Activated naive CD8-positive, alpha-beta T cell treated with anti-CD3 and anti-CD28 coated beads for 36 hours (primary cell): ENCODE measurements around the gene PCSK6. TPM values are rescaled to one million over a fixed set of nuclear protein-coding genes. Genes with fewer than 3 reads are reported as not detected.

ENCODE experiments used
- DNase-seq: peaks from one replicate; pipeline ENCODE4 v3.0.0; 2021
- H3K27ac Mint-ChIP-seq: one replicate; pipeline ENCODE4 v1.8.0; 2022; ENCODE audit warnings: mild to moderate bottlenecking, moderate library complexity, mixed read lengths
- H3K27me3 Mint-ChIP-seq: one replicate; pipeline ENCODE4 v1.8.0; 2022; ENCODE audit warnings: mild to moderate bottlenecking, mixed read lengths
- H3K36me3 Mint-ChIP-seq: one replicate; pipeline ENCODE4 v1.8.0; 2021; ENCODE audit warnings: mild to moderate bottlenecking, mixed read lengths
- H3K4me1 Mint-ChIP-seq: one replicate; pipeline ENCODE4 v1.8.0; 2021; ENCODE audit warnings: mixed read lengths
- H3K4me3 Mint-ChIP-seq: one replicate; pipeline ENCODE4 v1.8.0; 2022; ENCODE audit warnings: mild to moderate bottlenecking, moderate library complexity, mixed read lengths
- H3K9me3 Mint-ChIP-seq: one replicate; pipeline ENCODE4 v1.8.0; 2022; ENCODE audit warnings: mixed read lengths
- total RNA-seq, 2 experiments: library from RNA; stranded (reverse); gene quantifications; one replicate each; pipeline ENCODE4 v1.2.3, GENCODE V29; 2021

Gene PCSK6
- total RNA-seq, 2 experiments from 2014 or later: 4.0 to 4.6 TPM

- no peak overlapping the region for H3K4me3 Mint-ChIP-seq
- H3K4me1 Mint-ChIP-seq: peaks cover 4% of the 10 kb centered on the region
- peaks cover 4% of the 10 kb centered on the region for H3K27me3 Mint-ChIP-seq
- no peak overlapping the region for H3K27ac Mint-ChIP-seq
- H3K9me3 Mint-ChIP-seq: no peaks in the 10 kb centered on the region
- DNase-seq: no peak
- no peaks in the 10 kb centered on the region for H3K36me3 Mint-ChIP-seq
These were observed 162.3 kb downstream of the PCSK6 start for GRCh38 chr15:101327147-101327740.

GRCh38 chr15:101326462-101327146 lies 162.9 kb downstream of the PCSK6 start:
- Mint-ChIP-seq H3K27ac (no peak overlapping the region), H3K4me1 (peaks cover 4% of the 10 kb centered on the region), H3K36me3 (no peaks in the 10 kb centered on the region), H3K4me3 (no peak overlapping the region), H3K9me3 (no peaks in the 10 kb centered on the region), H3K27me3 (peaks cover 4% of the 10 kb centered on the region)
- DNase-seq: no peak

GRCh38 chr15:101326026-101326315 lies 163.5 kb downstream of the PCSK6 start:
- no peak for DNase-seq
- Mint-ChIP-seq H3K4me3 (no peak overlapping the region), H3K36me3 (no peaks in the 10 kb centered on the region), H3K4me1 (peaks cover 7% of the 10 kb centered on the region), H3K27me3 (peaks cover 4% of the 10 kb centered on the region), H3K27ac (no peak overlapping the region), H3K9me3 (no peaks in the 10 kb centered on the region)

- Mint-ChIP-seq H3K9me3 (no peaks in the 10 kb centered on the region), H3K4me3 (no peak overlapping the region), H3K4me1 (peaks cover 12% of the 10 kb centered on the region), H3K27ac (no peak overlapping the region), H3K36me3 (peaks cover 2% of the 10 kb centered on the region), H3K27me3 (peaks cover 4% of the 10 kb centered on the region)
- no peak for DNase-seq
These were observed 164.1 kb downstream of the PCSK6 start for GRCh38 chr15:101325263-101326025.

GRCh38 chr15:101324524-101325177 lies 164.9 kb downstream of the PCSK6 start:
- H3K36me3 Mint-ChIP-seq: peaks cover 5% of the 10 kb centered on the region

GRCh38 chr15:101323793-101324523 lies 165.5 kb downstream of the PCSK6 start:
- no peak overlapping the region for H3K27ac Mint-ChIP-seq
- no peaks in the 10 kb centered on the region for H3K9me3 Mint-ChIP-seq
- no peak for DNase-seq
- peaks cover 5% of the 10 kb centered on the region for H3K36me3 Mint-ChIP-seq
- no peak overlapping the region for H3K4me3 Mint-ChIP-seq
- peaks cover 4% of the 10 kb centered on the region for H3K27me3 Mint-ChIP-seq
- peaks cover 15% of the 10 kb centered on the region for H3K4me1 Mint-ChIP-seq

More at GRCh38 chr15:101324524-101325177, 164.9 kb downstream of the PCSK6 start:
- peaks cover 15% of the 10 kb centered on the region for H3K4me1 Mint-ChIP-seq
- no peak overlapping the region for H3K27ac Mint-ChIP-seq
- H3K9me3 Mint-ChIP-seq: no peaks in the 10 kb centered on the region
- no peak for DNase-seq
- peaks cover 4% of the 10 kb centered on the region for H3K27me3 Mint-ChIP-seq
- no peak overlapping the region for H3K4me3 Mint-ChIP-seq

GRCh38 chr15:101322854-101323477 lies 166.5 kb downstream of the PCSK6 start:
- Mint-ChIP-seq H3K36me3 (peaks cover 5% of the 10 kb centered on the region), H3K27ac (no peak overlapping the region), H3K9me3 (no peaks in the 10 kb centered on the region), H3K4me1 (peaks cover 15% of the 10 kb centered on the region), H3K27me3 (peaks cover 4% of the 10 kb centered on the region), H3K4me3 (no peak overlapping the region)
- no peak for DNase-seq

GRCh38 chr15:101322016-101322695 lies 167.4 kb downstream of the PCSK6 start:
- no peak for DNase-seq
- Mint-ChIP-seq H3K4me1 (peaks cover 15% of the 10 kb centered on the region), H3K4me3 (no peak overlapping the region), H3K27ac (no peak overlapping the region), H3K9me3 (no peaks in the 10 kb centered on the region), H3K36me3 (peaks cover 5% of the 10 kb centered on the region), H3K27me3 (no peaks in the 10 kb centered on the region)

- peak overlapping the region; percentile 87 for H3K27ac Mint-ChIP-seq
- peaks cover 15% of the 10 kb centered on the region for H3K4me1 Mint-ChIP-seq
- peak; percentile 61 for DNase-seq
- H3K9me3 Mint-ChIP-seq: no peaks in the 10 kb centered on the region
- H3K4me3 Mint-ChIP-seq: peak overlapping the region; percentile 81
- H3K27me3 Mint-ChIP-seq: no peaks in the 10 kb centered on the region
- H3K36me3 Mint-ChIP-seq: peaks cover 5% of the 10 kb centered on the region
These were observed 168.9 kb downstream of the PCSK6 start for GRCh38 chr15:101320501-101321052.

- Mint-ChIP-seq H3K36me3 (peaks cover 5% of the 10 kb centered on the region), H3K4me3 (no peak overlapping the region), H3K27ac (no peak overlapping the region), H3K4me1 (peaks cover 15% of the 10 kb centered on the region), H3K9me3 (no peaks in the 10 kb centered on the region), H3K27me3 (no peaks in the 10 kb centered on the region)
- DNase-seq: no peak
These were observed 170.7 kb downstream of the PCSK6 start for GRCh38 chr15:101318839-101319238.

- Mint-ChIP-seq H3K4me1 (peaks cover 15% of the 10 kb centered on the region), H3K27ac (no peak overlapping the region), H3K27me3 (no peaks in the 10 kb centered on the region), H3K9me3 (no peaks in the 10 kb centered on the region), H3K36me3 (peaks cover 5% of the 10 kb centered on the region), H3K4me3 (no peak overlapping the region)
- DNase-seq: no peak
These were observed 171.2 kb downstream of the PCSK6 start for GRCh38 chr15:101318147-101318819.

GRCh38 chr15:101317336-101317872 lies 172.1 kb downstream of the PCSK6 start:
- peaks cover 5% of the 10 kb centered on the region for H3K36me3 Mint-ChIP-seq
- DNase-seq: no peak
- no peaks in the 10 kb centered on the region for H3K9me3 Mint-ChIP-seq
- H3K27me3 Mint-ChIP-seq: no peaks in the 10 kb centered on the region
- no peak overlapping the region for H3K27ac Mint-ChIP-seq
- H3K4me1 Mint-ChIP-seq: peaks cover 11% of the 10 kb centered on the region
- no peak overlapping the region for H3K4me3 Mint-ChIP-seq

- H3K27ac Mint-ChIP-seq: no peak overlapping the region
- H3K4me1 Mint-ChIP-seq: peaks cover 11% of the 10 kb centered on the region
- H3K9me3 Mint-ChIP-seq: no peaks in the 10 kb centered on the region
- peaks cover 5% of the 10 kb centered on the region for H3K36me3 Mint-ChIP-seq
- H3K4me3 Mint-ChIP-seq: no peak overlapping the region
- no peak for DNase-seq
- H3K27me3 Mint-ChIP-seq: peaks cover 3% of the 10 kb centered on the region
These were observed 173.0 kb downstream of the PCSK6 start for GRCh38 chr15:101316529-101316928.
